ENCODE measurements around the gene CYP11A1. TPM values are rescaled to one million over a fixed set of nuclear protein-coding genes. Genes with fewer than 3 reads are reported as not detected.

The CYP11A1 gene
- total RNA-seq, 3 donors from 2014 or later, result 1.1 to 4.6 (median 1.3) TPM

- Histone ChIP-seq H3K27ac (no peak overlapping the region), H3K4me1 (no peaks in the 10 kb centered on the region), H3K27me3 (no peaks in the 10 kb centered on the region), H3K36me3 (no peaks in the 10 kb centered on the region), H3K9me3 (no peaks in the 10 kb centered on the region), H3K4me3 (no peak overlapping the region)
- no peak for DNase-seq (ENCODE audit: low spot score in 2 of 2)
- TF ChIP-seq POLR2A (IDR thresholded peaks at IDR 0.05) (no peak), CTCF (IDR thresholded peaks at IDR 0.05) (no peak), POLR2AphosphoS5 (IDR thresholded peaks at IDR 0.05) (no peak)
- intact Hi-C loops (cut with DNase I; ENCODE audit: low total_unique reads), result no loop called here
Measured at GRCh38 chr15:74408815-74409214, 41.4 kb upstream of the CYP11A1 start.

GRCh38 chr15:74408385-74408784 lies 40.9 kb upstream of the CYP11A1 start:
- no peak for TF ChIP-seq POLR2AphosphoS5 (IDR thresholded peaks at IDR 0.05)
- TF ChIP-seq CTCF (IDR thresholded peaks at IDR 0.05), result no peak
- no peak for TF ChIP-seq POLR2A (IDR thresholded peaks at IDR 0.05)
- no peaks in the 10 kb centered on the region for H3K36me3 ChIP-seq
- intact Hi-C loops (cut with DNase I; ENCODE audit: low total_unique reads), result no loop called here
- no peak for DNase-seq (ENCODE audit: low spot score in 2 of 2)
- no peak overlapping the region for H3K4me3 ChIP-seq
- H3K9me3 ChIP-seq, result no peaks in the 10 kb centered on the region
- H3K27ac ChIP-seq, result no peak overlapping the region
- no peaks in the 10 kb centered on the region for H3K4me1 ChIP-seq
- no peaks in the 10 kb centered on the region for H3K27me3 ChIP-seq

GRCh38 chr15:74406992-74407705 lies 39.7 kb upstream of the CYP11A1 start:
- H3K4me1 ChIP-seq, result no peaks in the 10 kb centered on the region
- no peak for TF ChIP-seq CTCF (IDR thresholded peaks at IDR 0.05)
- no peak for TF ChIP-seq POLR2AphosphoS5 (IDR thresholded peaks at IDR 0.05)
- no peak for TF ChIP-seq POLR2A (IDR thresholded peaks at IDR 0.05)
- intact Hi-C loops (cut with DNase I; ENCODE audit: low total_unique reads), result no loop called here
- no peaks in the 10 kb centered on the region for H3K9me3 ChIP-seq
- H3K27ac ChIP-seq, result peak overlapping the region in 1 of 2 donors; percentile 15
- no peaks in the 10 kb centered on the region for H3K27me3 ChIP-seq
- no peak for DNase-seq (ENCODE audit: low spot score in 2 of 2)
- no peak overlapping the region for H3K4me3 ChIP-seq
- H3K36me3 ChIP-seq, result no peaks in the 10 kb centered on the region

- TF ChIP-seq CTCF (IDR thresholded peaks at IDR 0.05) (no peak), POLR2A (IDR thresholded peaks at IDR 0.05) (no peak), POLR2AphosphoS5 (IDR thresholded peaks at IDR 0.05) (no peak)
- no peak overlapping the region for H3K27ac ChIP-seq
Measured at GRCh38 chr15:74406517-74406916, 39.1 kb upstream of the CYP11A1 start.

GRCh38 chr15:74405823-74406222 lies 38.4 kb upstream of the CYP11A1 start:
- H3K27ac ChIP-seq, result no peak overlapping the region
- intact Hi-C loops (cut with DNase I; ENCODE audit: low total_unique reads), result no loop called here
- no peaks in the 10 kb centered on the region for H3K27me3 ChIP-seq
- H3K9me3 ChIP-seq, result no peaks in the 10 kb centered on the region
- TF ChIP-seq CTCF (IDR thresholded peaks at IDR 0.05) (no peak), POLR2A (IDR thresholded peaks at IDR 0.05) (no peak)
- no peak for DNase-seq (ENCODE audit: low spot score in 2 of 2)
- H3K4me1 ChIP-seq, result no peaks in the 10 kb centered on the region
- H3K36me3 ChIP-seq, result no peaks in the 10 kb centered on the region
- no peak overlapping the region for H3K4me3 ChIP-seq

More at GRCh38 chr15:74406517-74406916, 39.1 kb upstream of the CYP11A1 start:
- H3K36me3 ChIP-seq, result no peaks in the 10 kb centered on the region
- no peak overlapping the region for H3K4me3 ChIP-seq
- DNase-seq (ENCODE audit: low spot score in 2 of 2), result no peak
- H3K27me3 ChIP-seq, result no peaks in the 10 kb centered on the region
- no peaks in the 10 kb centered on the region for H3K4me1 ChIP-seq
- intact Hi-C loops (cut with DNase I; ENCODE audit: low total_unique reads), result no loop called here
- H3K9me3 ChIP-seq, result no peaks in the 10 kb centered on the region

Data from breast epithelium (tissue), 4 donors.